Limb (tissue), 2 donors: ENCODE measurements around the gene CNTNAP2.

Experiments used
- DNase-seq, 2 donors: peaks; one replicate each; pipeline ENCODE4 v3.0.0-alpha.2; 2016; ENCODE audit errors: extremely low spot score in 2 of 2

Gene CNTNAP2

GRCh38 chr7:147607157-147607800 lies 1490.7 kb downstream of the CNTNAP2 start:
- no peak for DNase-seq

- DNase-seq, result no peak
Observed at GRCh38 chr7:147611431-147611830, 1494.8 kb downstream of the CNTNAP2 start.

GRCh38 chr7:147635288-147635687 lies 1518.7 kb downstream of the CNTNAP2 start:
- no peak for DNase-seq

- no peak for DNase-seq
Observed at GRCh38 chr7:147636553-147636952, 1520.0 kb downstream of the CNTNAP2 start.

GRCh38 chr7:147638566-147638965 lies 1522.0 kb downstream of the CNTNAP2 start:
- DNase-seq, result no peak

GRCh38 chr7:147639037-147639436 lies 1522.4 kb downstream of the CNTNAP2 start:
- DNase-seq, result no peak

- DNase-seq, result peak in 1 of 2 donors; percentile 20
Observed at GRCh38 chr7:147639751-147640150, 1523.2 kb downstream of the CNTNAP2 start.

GRCh38 chr7:147640821-147641220 lies 1524.2 kb downstream of the CNTNAP2 start:
- DNase-seq, result no peak

GRCh38 chr7:147646568-147646967 lies 1530.0 kb downstream of the CNTNAP2 start:
- DNase-seq, result no peak

- no peak for DNase-seq
Observed at GRCh38 chr7:147650991-147651390, 1534.4 kb downstream of the CNTNAP2 start.

GRCh38 chr7:147651601-147652000 lies 1535.0 kb downstream of the CNTNAP2 start:
- DNase-seq, result no peak

- DNase-seq, result no peak
Observed at GRCh38 chr7:147653456-147653855, 1536.9 kb downstream of the CNTNAP2 start.

- DNase-seq, result no peak
Observed at GRCh38 chr7:147658392-147658967, 1541.9 kb downstream of the CNTNAP2 start.

- no peak for DNase-seq
Observed at GRCh38 chr7:147659036-147659995, 1542.7 kb downstream of the CNTNAP2 start.

- no peak for DNase-seq
Observed at GRCh38 chr7:147664541-147664940, 1547.9 kb downstream of the CNTNAP2 start.

- no peak for DNase-seq
Observed at GRCh38 chr7:147670759-147671158, 1554.2 kb downstream of the CNTNAP2 start.

GRCh38 chr7:147674705-147675104 lies 1558.1 kb downstream of the CNTNAP2 start:
- DNase-seq, result no peak

GRCh38 chr7:147678943-147679342 lies 1562.3 kb downstream of the CNTNAP2 start:
- no peak for DNase-seq

- no peak for DNase-seq
Observed at GRCh38 chr7:147681530-147681929, 1564.9 kb downstream of the CNTNAP2 start.

- DNase-seq, result no peak
Observed at GRCh38 chr7:147700702-147701101, 1584.1 kb downstream of the CNTNAP2 start.

- DNase-seq, result no peak
Observed at GRCh38 chr7:147707926-147708325, 1591.3 kb downstream of the CNTNAP2 start.

GRCh38 chr7:147708871-147709270 lies 1592.3 kb downstream of the CNTNAP2 start:
- DNase-seq, result no peak
